HepG2 (cell line): ENCODE measurements around the gene IWS1. TPM values are rescaled to one million over a fixed set of nuclear protein-coding genes. Genes with fewer than 3 reads are reported as not detected.

ENCODE experiments used
- BATF2 ChIP-seq: sonication (generic); formaldehyde crosslinking; IDR thresholded peaks from 2 replicates; pipeline ENCODE4 v1.8.0; 2022; ENCODE audit warnings: mild to moderate bottlenecking, missing genetic modification reagents, moderate library complexity
- HES4 ChIP-seq: sonication (generic); formaldehyde crosslinking; IDR thresholded peaks from 2 replicates; pipeline ENCODE4 v1.9.0; 2021; ENCODE audit warnings: mild to moderate bottlenecking, missing genetic modification reagents, borderline replicate concordance
- KLF16 ChIP-seq, 2 experiments: sonication (generic) in 1 of 2; formaldehyde crosslinking in 1 of 2; IDR thresholded peaks; 2 replicates each; pipeline versions ENCODE4 v1.6.1 to v1.8.0; 2016 to 2023; ENCODE audit warnings: missing genetic modification reagents in 2 of 2, missing compliant biosample characterization in 1 of 2
- MEIS2 ChIP-seq: sonication (generic); formaldehyde crosslinking; IDR thresholded peaks from 2 replicates; pipeline ENCODE4 v1.9.0; 2021; ENCODE audit warnings: mild to moderate bottlenecking, missing genetic modification reagents
- NR1H2 ChIP-seq: sonication (generic); formaldehyde crosslinking; IDR thresholded peaks from 2 replicates; pipeline ENCODE4 v1.8.1; 2022; ENCODE audit warnings: low read depth, missing genetic modification reagents, borderline replicate concordance
- PAF1 ChIP-seq: IDR thresholded peaks from 2 replicates; pipeline ENCODE4 v1.6.1; 2016; ENCODE audit warnings: missing genetic modification reagents, missing compliant biosample characterization
- PCBP1 ChIP-seq: fragments of 200-400 bp; formaldehyde crosslinking; IDR thresholded peaks from 2 replicates; pipeline ENCODE4 v1.6.1; 2017; ENCODE audit warnings: mild to moderate bottlenecking, low read depth, low read length, borderline replicate concordance
- POGK ChIP-seq: sonication (generic); formaldehyde crosslinking; conservative IDR thresholded peaks from 2 replicates; pipeline ENCODE4 v1.8.0; 2022; ENCODE audit warnings: mild to moderate bottlenecking, moderate library complexity, missing genetic modification reagents
- PRMT3 ChIP-seq: sonication (generic); formaldehyde crosslinking; IDR thresholded peaks from 2 replicates; pipeline ENCODE4 v1.8.1; 2022; ENCODE audit warnings: low read depth, mild to moderate bottlenecking, moderate library complexity, missing genetic modification reagents, borderline replicate concordance
- RAD21 ChIP-seq: fragments of 450-650 bp; formaldehyde crosslinking; IDR thresholded peaks from 2 replicates; pipeline ENCODE4 v1.5.0; 2020; ENCODE audit warnings: mild to moderate bottlenecking
- RARA ChIP-seq: IDR thresholded peaks from 2 replicates; pipeline ENCODE4 v1.6.1; 2016; ENCODE audit warnings: missing genetic modification reagents, missing compliant biosample characterization
- SAP130 ChIP-seq: IDR thresholded peaks from 2 replicates; pipeline ENCODE4 v1.6.1; 2016; ENCODE audit warnings: low read depth
- SPEN ChIP-seq: sonication (generic); formaldehyde crosslinking; IDR thresholded peaks from 2 replicates; pipeline ENCODE4 v1.5.1; 2020; ENCODE audit warnings: low read depth, mild to moderate bottlenecking, missing genetic modification reagents
- THRA ChIP-seq: sonication (generic); formaldehyde crosslinking; IDR thresholded peaks from 2 replicates; pipeline ENCODE4 v1.4.0; 2020; ENCODE audit warnings: missing genetic modification reagents, borderline replicate concordance
- ZBTB14 ChIP-seq: sonication (generic); formaldehyde crosslinking; IDR thresholded peaks from 2 replicates; pipeline ENCODE4 v1.4.0; 2020; ENCODE audit warnings: missing genetic modification reagents
- ZNF407 ChIP-seq: sonication (generic); formaldehyde crosslinking; IDR thresholded peaks from one replicate; pipeline ENCODE4 v1.5.1; 2020; ENCODE audit warnings: mild to moderate bottlenecking, missing genetic modification reagents; ENCODE audit errors: not compliant biosample characterization
- polyA plus RNA-seq, 8 experiments: library from polyadenylated mRNA; depleted of rRNA in 3 of 8; stranded (reverse) in 7 of 8; unstranded in 1 of 8; fragments of >200 nt; fragmentation: Illumina TruSeq in 4 of 8; extraction: Trizol in 4 of 8; gene quantifications; 2 replicates each; pipeline versions ENCODE4 v1.2.1 to v1.2.3, GENCODE V29; 2011 to 2016; ENCODE audit warnings: low read depth in 4 of 8, missing spikeins in 1 of 8, mixed read lengths in 1 of 8; ENCODE audit not compliant: insufficient read depth in 1 of 8
- total RNA-seq, 5 experiments: library from RNA; depleted of rRNA; stranded (reverse); fragments of >200 nt; fragmentation: Illumina TruSeq; extraction: Trizol; gene quantifications; 2 replicates each; pipeline ENCODE4 v1.2.3, GENCODE V29; 2016; ENCODE audit warnings: low read depth in 1 of 5

Gene IWS1
- total and polyA plus RNA-seq, 2 of the 13 experiments (the other 11 are each of a cell fraction or from before 2014, with no cell fraction given): 28.9 to 62.3 TPM

- TF ChIP-seq SAP130 (0 out of 2 replicates have a peak, but pooled peaks have one; percentile 31), RARA (CRISPR knock-in tag) (no peak), HES4 (no peak), NR1H2 (no peak), RAD21 (CRISPR knock-in tag) (peak; percentile 87), POGK (no peak), MEIS2 (no peak), THRA (CRISPR knock-in tag) (no peak), ZBTB14 (no peak), PAF1 (CRISPR knock-in tag) (0 out of 2 replicates have a peak, but pooled peaks have one; percentile 35), ZNF407 (CRISPR knock-in tag) (no peak), BATF2 (CRISPR knock-in tag) (no peak), PRMT3 (CRISPR knock-in tag) (no peak), SPEN (no peak), KLF16 (CRISPR knock-in tag; IDR thresholded peaks at IDR 0.05) (0 out of 4 replicates have a peak, but pooled peaks of 1 of the 2 experiments have one; percentile 58), PCBP1 (no peak)
These were observed 47.0 kb downstream of the IWS1 start (continued) for GRCh38 chr2:127479219-127479825.
